KOPT-K1 (cell line): ENCODE data around the gene ADNP.
"Not testable (repeated sequence)": the region's sequence is repeated elsewhere in the genome, so short reads cannot be mapped to it uniquely, and the experiment has no call there.

Experiments
- H3K27ac ChIP-seq: fragments of 200-600 bp; sonication (generic); 2 replicates; pipeline ENCODE4 v1.5.1; 2016; ENCODE audit warnings: antibody characterized with exemption, mild to moderate bottlenecking, low read depth, low read length; ENCODE audit not compliant: poor library complexity, severe bottlenecking
- H3K36me3 ChIP-seq: fragments of 200-600 bp; sonication (generic); 2 replicates; pipeline ENCODE4 v1.5.1; 2017; ENCODE audit warnings: antibody characterized with exemption, mild to moderate bottlenecking, low read length, moderate library complexity; ENCODE audit not compliant: insufficient read depth
- H3K9me3 ChIP-seq: fragments of 200-600 bp; sonication (generic); 2 replicates; pipeline ENCODE4 v1.5.1; 2017; ENCODE audit warnings: antibody characterized with exemption, low read length, mild to moderate bottlenecking; ENCODE audit not compliant: insufficient read depth, poor library complexity, severe bottlenecking

Gene ADNP

DNA sequence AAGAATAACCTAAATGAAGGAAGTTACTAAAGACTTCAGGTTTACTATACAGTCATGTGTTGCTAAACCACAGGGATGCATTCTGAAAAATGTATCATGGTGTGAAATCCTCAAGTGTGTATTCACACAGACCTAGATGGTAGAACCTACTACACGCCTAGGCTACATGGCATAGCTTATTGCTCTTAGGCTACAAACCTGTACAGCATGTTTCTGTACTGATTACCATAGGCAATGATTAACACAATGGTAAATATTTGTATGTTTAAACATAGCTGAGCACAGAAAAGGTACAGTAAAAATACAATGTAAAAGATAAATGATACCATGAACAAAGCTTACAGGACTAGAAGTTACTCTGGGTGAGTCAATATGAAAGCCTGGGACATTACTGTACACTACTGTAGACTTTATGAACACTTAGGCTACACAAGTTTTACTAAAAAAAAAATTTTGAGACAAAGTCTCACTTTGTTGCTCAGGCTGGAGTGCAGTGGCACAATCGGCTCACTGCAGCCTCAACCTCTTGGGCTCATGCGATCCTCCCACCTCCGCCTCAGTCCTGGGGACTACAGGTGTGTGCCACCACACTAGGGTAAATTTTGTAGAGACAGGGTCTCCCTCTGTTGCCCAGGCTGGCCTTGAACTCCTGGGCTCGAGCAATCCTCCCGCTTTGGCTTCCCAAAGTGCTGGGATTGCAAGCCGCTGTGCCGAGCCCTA is 36.0 kb downstream of the ADNP start:
- no peak overlapping the region for H3K27ac ChIP-seq
- H3K36me3 ChIP-seq = peaks cover 100% of the 10 kb centered on the region
- no peaks in the 10 kb centered on the region for H3K9me3 ChIP-seq

DNA sequence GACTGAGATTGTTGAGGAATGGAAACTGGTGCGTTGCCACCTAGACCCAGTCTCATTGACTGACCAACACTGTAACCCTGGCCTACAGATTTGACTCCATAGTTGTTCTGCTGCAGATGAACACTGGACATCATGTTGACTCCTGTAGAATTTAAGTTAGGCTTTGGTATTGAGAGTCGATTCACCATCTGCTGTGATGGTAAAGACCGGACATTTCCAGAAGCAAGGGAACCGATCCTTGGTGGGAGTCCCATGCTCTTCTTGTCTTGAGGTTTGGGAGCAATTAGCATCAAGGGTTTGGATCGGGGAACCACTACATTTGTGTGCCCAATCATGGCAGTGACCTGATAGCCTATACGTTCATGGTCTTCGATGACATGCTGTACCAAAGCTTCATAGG is 37.6 kb downstream of the ADNP start:
- Histone ChIP-seq H3K36me3 (peaks cover 100% of the 10 kb centered on the region), H3K9me3 (no peaks in the 10 kb centered on the region), H3K27ac (no peak overlapping the region)

DNA sequence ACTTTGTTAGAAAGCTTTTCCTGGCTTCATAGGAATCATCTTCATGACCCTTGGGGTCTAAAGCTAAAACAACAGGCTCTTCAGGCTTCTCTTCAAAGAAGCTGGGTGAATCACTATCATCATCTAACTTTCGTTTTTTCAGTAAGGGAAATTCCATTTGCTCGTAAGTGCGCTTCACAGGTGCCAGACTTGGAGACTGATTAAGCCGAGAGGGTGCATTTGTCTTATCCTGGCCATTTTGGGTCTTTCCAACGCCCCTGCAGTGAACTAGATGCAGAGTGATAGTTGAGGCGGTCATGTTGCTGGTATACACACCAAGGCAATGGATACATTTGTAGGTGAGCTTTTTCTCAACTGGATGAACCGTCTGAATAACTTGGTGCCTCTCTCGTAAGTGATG is 38.8 kb downstream of the ADNP start:
- Histone ChIP-seq H3K9me3 (no peaks in the 10 kb centered on the region), H3K27ac (no peak overlapping the region), H3K36me3 (peaks cover 100% of the 10 kb centered on the region)

DNA sequence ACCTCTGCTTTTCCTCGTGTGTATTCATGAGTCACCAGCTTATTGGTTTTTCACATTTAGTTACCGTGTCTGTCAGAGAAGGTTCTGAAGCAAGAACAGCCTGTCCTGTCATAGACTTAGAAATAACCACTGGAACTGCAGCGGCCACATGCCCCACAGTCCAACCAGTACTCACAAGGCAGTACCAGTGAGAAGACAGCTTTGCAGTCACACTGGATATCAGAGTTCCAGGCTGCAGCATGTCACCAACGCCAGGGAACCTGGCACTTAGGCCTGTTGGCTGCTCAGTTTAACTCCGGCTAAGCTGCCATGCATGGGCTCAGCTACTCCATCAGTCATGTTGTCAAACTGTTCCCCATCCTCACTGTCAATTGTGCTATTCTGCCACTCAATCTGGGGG is 40.1 kb downstream of the ADNP start:
- Histone ChIP-seq H3K9me3 (no peaks in the 10 kb centered on the region), H3K36me3 (peaks cover 98% of the 10 kb centered on the region)

DNA sequence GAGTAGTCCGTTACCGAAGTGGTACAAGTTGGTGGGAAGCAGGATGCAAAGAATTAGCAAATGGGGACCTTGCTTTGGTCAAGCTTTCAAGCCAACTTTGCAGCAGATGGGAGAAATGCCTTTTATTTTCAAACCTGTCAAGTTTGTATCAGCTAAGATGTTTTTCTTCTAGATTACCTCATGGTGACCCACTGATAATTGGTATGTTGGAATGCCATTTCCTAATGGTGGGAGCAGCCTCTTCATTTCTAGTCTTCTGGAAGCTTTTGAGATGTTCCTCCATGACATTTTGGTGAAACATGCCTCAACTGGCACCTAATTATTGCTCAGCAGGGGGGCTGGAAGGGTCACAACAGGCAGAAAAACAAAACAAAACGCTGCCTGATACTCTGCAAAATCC is 43.7 kb downstream of the ADNP start:
- Histone ChIP-seq H3K9me3 (no peaks in the 10 kb centered on the region), H3K36me3 (peaks cover 68% of the 10 kb centered on the region), H3K27ac (no peak overlapping the region)

More for the DNA sequence above, 40.1 kb downstream of the ADNP start:
- H3K27ac ChIP-seq = no peak overlapping the region

DNA sequence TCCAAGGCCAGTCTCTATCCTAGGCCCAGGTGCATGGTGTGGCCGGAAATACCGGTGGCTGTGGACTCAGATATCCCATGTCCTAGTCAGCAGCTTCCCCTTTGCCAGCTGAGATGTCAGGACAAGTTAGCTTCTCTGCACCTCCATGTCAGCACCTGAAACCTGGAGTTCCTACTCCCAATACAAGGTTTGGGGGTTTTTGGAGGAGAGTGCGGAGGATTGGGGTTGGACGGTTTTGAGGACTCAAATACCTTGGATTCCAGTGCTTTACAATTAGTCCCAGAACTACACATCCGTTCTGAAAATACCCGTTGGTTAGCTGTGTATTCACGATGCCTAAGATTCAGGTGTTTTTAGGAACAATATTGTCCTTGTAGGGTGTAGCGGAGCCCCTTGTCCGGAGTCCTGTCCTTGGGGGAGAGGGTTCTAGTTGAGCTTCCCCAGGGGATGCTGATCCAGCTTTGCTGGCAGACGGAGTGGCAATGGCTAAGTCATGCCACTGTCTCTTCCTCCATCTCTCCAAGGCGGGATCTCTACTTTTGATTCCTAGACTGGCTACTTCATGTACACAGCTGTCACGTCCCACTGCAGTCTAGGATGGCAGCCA is 45.0 kb downstream of the ADNP start:
- no peaks in the 10 kb centered on the region for H3K9me3 ChIP-seq
- peaks cover 55% of the 10 kb centered on the region for H3K36me3 ChIP-seq
- no peak overlapping the region for H3K27ac ChIP-seq

DNA sequence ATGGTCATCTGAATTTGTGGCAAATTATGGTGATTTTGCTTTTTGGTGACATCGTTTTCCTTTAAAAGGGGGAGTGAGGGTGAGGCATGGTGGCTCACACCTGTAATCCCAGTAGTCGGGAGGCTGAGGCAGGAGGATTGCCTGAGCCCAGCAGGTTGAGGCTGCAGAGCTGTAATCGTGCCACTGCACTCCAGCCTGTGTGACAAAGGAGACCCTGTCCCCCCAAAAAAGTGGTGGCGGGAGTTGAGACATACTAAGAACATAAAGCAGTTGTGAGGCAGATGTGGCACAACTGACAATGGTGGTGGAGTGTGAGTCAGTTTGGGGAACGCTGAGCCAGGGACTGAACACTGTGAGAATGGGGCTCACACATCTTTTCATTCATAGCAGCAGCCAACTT is 45.5 kb downstream of the ADNP start:
- Histone ChIP-seq H3K9me3 (no peaks in the 10 kb centered on the region), H3K36me3 (peaks cover 50% of the 10 kb centered on the region), H3K27ac (no peak overlapping the region)

DNA sequence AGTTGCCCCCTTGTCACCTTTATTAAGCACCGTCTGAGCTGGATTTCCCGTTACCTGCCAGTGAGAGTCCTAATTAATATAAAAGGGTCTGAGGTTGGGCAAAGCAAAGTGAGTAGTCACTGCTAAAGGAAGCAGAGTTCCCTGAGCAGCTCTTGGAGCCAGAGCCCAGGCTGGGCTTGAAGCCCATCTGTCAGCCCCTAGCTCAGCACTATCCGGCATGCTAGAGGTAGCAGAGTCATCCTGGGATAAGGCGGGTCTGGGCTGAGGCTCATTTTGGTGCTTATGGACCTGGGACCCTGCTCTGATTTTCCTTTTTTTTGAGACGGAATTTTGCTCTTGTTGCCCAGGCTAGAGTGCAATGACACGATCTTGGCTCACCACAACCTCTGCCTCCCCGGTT is 46.2 kb downstream of the ADNP start:
- no peaks in the 10 kb centered on the region for H3K9me3 ChIP-seq
- H3K36me3 ChIP-seq = peaks cover 43% of the 10 kb centered on the region
- no peak overlapping the region for H3K27ac ChIP-seq

DNA sequence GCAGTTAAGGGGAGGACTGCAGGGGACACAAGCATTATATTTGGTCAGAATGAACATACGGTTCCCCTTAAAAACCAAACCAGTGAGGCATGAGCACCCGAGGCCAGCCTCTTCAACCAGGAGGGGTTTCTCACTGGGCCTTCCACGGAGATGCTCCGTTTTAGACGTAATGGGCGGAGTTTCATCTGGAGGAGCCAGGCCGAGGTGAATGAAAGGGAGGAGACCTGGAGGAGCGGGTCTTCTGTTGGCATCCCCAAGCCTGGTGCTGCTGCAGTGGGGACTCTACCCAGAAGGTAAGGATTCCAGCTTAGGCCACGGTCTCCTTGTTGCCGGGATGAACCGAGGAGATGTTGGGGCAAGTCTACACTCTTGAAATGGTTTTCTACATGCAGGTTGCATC is 47.4 kb downstream of the ADNP start:
- Histone ChIP-seq H3K9me3 (no peaks in the 10 kb centered on the region), H3K27ac (no peak overlapping the region), H3K36me3 (peaks cover 31% of the 10 kb centered on the region)

DNA sequence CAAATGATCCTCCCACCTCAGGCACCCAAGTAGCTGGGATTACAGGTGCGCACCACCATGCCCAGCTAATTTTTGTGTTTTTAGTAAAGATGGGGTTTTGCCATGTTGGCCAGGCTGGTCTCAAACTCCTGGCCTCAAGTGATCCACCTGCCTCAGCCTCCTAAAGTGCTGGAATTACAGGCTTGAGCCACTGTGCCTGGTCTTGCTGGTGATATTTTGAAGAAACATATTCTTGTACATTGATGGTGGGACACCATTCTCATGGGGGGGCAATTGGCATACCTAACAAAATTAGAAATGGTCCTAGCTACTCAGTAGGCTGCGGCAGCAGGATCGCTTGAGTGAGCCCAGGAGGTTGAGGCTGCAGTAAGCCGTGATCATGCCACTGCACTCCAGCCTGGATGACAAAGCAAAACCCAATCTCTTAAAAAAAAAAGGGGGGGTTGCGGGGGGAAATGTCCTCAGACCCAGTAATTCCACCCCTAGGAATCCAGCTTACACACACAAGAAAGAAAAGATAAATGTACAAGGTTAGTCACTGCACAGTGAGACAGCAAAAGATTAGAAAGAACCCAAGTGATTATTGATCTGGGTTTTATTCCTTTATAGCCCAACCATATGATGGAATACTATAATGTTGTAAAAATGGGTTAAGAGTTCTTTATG is 49.3 kb downstream of the ADNP start:
- H3K9me3 ChIP-seq, H3K27ac ChIP-seq: not testable (repeated sequence)
- peaks cover 11% of the 10 kb centered on the region for H3K36me3 ChIP-seq

DNA sequence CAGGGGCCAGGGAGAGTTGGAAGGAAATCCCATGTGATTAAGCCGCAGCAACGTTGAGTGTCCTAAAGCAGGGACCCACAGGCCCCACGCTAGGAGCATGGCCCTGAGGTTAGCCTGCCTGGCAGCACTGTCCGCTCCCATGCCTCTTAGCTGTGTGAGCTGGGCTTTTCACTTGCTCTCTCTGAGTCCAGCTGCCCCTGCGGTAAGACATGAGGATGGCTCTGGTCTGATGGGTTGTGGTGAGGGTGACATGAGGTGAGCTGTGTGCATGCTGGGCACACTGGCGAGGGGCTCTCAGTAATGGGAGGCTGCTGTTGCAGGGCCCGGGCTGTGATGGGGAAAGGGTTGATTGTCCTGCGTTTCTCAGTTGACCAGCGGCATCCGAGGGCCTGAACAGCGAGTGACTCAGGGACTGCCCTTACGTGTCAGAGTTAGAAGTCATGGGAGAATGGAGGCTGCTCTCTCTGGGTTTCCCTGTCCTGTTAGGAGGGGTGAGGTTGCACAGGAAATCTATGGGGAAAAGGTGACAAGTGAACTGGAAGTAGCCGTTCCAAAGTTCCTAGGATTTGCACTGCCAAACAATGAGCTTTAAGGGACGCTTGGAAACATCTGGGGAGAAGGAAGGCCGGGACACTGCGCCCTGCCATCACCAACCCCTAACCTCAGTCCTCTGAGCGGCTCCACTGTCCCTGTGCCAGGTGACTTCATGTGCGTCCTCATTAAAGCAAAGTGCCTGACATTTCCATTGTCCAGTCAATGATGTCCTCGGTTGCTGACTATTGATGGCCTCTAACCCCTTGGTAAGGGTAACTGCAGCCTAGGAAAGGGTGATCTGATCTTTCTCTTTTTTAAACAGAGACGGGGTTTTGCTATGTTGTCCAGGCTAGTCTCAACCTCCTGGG is 51.3 kb downstream of the ADNP start:
- Histone ChIP-seq H3K27ac (no peak overlapping the region), H3K36me3 (no peaks in the 10 kb centered on the region), H3K9me3 (no peaks in the 10 kb centered on the region)

DNA sequence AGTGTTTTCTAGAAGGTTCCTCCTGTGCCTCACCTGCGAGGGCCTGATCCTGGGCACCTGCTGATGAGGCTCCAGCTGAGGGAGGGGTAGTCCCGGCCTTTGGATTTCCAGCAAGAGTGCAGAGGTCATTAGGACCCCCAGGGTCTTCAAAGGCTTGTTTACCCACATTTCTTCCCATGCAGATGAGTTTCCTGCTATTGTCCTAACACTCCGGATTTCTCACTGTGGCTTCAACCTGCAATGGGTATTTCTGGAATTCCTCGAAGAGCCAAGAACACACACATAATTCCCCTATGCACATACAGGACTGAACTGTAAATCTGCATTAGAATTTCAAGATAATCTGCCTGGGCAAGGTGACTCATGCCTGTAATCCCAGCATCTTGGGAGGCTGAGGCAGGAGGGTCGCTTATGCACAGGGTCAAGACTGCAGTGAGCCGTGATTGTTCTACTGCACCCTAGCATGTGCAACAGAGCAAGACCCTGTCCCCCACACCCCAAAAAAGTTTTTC is 53.9 kb downstream of the ADNP start:
- H3K36me3 ChIP-seq = no peaks in the 10 kb centered on the region
- H3K27ac ChIP-seq = no peak overlapping the region
- H3K9me3 ChIP-seq = no peaks in the 10 kb centered on the region

DNA sequence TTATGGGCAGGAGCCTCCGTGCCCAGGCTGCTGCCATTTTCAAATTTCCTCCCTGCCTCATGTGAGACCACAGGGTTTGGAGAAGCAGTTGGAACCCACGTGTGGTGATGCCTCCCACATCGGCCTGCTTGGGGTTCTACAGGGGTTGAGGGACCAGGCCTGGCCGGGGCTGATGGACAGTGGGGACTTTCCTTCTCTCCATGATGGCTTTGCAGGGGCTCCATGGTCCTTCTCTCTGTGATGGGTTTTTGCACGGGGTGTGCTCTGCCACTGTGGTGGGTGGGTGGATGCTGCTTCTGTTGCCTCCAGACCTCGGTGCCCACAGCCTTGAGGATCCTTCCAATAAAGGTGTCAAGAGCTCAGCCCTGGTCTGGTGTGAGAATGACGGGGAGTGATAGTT is 54.4 kb downstream of the ADNP start:
- Histone ChIP-seq H3K27ac (no peak overlapping the region), H3K9me3 (no peaks in the 10 kb centered on the region), H3K36me3 (no peaks in the 10 kb centered on the region)

DNA sequence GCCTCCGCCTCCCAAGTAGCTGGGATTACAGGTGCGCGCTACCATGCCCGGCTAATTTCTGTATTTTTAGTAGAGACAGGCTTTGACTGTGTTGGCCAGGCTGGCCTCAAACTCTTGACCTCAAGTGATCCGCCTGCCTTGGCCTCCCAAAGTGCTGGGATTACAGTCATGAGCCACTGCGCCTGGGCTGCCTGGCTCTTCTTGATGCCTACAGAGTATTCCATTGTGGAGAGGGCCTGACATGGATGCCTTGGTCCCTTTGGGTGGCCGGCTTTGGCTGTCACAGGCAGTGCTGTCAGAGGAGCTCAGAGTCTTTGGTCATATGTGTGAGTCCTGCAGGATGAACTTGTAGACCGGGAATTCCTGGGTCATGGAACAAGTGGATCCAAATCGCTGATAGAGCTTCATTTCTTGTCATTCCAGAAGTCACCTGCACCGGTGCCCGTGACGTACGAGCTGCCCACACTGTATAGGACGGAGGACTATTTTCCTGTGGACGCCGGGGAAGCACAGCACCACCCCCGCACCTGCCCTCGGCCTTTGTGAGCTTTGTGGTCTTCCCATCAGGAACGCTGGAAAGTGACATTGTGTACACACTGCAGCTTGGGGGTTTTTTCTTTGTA is 55.1 kb downstream of the ADNP start:
- Histone ChIP-seq H3K9me3 (no peaks in the 10 kb centered on the region), H3K27ac (no peak overlapping the region), H3K36me3 (no peaks in the 10 kb centered on the region)
